KG1 (cell line): ENCODE results near the gene ATP5ME.
"Not testable (repeated sequence)": the region's sequence is repeated elsewhere in the genome, so short reads cannot be mapped to it uniquely, and the experiment has no call there.

ENCODE experiments used
- DNase-seq: peaks from one replicate; lab custom pipeline; 2025; lab: John Stamatoyannopoulos, UW

Gene ATP5ME

DNA sequence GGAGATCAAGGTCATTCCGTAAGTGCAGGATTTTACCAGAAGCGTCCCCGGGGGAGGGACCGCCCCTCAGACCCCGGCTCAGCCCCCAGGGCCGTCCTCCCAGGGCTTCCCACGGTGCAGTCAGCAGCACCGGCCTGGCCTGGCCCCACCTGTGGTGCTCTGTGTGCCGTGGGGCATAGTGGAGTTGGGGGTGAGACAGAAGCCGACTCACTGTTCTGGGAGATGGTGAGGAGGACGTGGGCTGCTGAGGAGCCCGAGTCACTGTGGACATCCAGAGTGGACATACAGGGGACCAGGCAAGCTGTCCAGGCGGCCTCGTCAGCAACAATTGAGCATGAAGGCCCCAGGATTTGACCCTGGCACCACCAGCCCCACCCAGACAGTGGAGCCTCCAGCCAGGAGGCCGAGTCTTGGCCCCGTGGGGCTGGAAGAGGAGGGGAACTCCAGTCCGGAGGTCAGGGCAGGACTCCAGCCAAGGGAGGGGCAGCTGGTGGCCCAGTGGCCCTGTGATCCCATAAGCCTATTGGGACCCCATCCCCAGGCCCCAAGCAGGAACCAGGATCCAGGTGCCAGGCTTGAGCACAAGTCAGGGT is 19.1 kb downstream of the ATP5ME start:
- no peak for DNase-seq

DNA sequence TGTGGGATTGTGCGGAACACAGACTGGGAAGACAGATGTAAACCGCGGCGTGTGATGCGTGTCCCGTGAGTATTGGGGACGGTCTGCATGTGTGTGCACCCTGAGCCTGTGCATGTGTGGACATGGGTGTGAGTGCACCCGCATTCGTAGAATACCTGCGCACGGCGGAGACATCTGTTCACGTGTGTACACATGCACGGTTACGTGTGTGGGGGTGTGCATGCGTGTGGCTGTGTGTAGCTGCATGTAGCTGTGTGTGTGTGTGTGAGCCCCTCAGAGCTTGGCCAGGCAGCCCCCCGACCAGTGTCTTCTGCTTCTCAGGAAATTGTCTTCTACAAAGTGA is 19.6 kb downstream of the ATP5ME start:
- no peak for DNase-seq

GRCh38 chr4:653831-654502 is 20.1 kb downstream of the ATP5ME start:
- no peak for DNase-seq

DNA sequence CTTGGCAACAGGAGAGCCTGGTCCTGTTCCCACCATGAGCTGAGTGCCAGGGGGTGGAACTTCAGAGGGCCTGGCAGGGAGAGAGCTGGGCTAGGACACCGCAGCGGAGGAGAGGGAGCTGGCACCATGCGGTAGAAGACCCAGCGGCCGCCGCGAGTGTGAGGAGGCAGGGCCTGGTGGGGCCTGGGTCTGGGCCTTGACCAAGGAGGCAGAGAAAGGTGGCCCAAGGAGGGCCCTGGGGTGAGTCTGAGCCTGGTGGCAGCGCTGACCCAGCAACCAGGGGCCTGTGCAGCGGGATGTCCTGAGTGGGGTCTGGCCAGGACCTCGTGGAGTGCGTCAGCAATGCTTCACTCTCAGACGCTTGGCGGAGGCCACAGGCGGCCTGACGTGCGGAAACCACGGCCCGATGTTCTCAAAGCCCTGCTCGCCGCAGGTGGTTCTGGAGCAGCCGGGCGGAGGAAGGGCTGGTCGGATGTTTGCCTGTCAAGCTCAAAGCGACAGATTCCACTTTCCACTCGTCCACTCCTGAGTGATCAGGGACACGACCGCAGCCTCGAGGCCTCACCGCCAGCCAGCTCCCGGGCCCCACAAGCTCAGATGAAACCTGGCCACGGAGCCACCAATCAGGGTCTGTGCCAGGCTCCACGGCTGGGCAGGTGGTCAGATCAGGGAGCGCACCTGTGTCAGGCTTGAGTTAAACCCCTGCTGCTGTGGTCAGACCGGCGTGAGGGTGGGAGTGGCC is 20.8 kb downstream of the ATP5ME start:
- no peak for DNase-seq

DNA sequence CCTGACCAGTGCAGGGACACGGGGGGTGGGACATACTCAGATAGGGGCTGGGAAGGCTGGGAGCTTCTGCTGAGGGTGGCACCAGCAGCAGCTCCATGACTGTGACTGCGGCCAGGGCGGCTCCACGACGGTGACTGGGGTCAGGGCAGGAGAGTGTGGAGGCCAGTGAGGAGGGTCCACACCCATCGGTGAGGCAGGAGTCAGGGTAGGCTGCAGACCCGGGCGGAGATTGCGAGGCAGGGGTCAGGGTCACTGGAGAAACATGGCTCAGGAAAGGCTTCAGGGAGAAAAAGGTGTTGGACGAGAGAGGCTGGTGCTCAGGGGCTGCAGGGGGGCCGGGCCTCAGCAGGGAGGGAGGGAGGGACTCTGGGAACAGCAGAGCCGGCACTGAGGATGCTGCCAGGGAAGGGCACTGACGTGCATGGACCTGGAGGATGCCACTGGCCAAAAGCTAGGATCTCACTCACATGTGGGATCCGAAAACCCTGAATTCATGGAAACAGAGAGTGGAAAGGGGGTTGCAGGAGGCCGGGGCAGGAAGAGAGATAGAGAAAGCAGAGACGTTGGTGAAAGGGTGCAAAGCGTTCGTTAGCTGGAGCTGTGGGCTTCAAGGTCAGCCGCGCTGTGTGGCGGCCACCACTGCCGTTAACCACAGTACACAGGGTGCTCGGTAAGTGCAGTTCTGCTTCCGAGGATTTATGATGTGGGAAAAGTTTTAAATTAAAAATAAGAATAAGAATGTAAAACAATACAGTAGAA is 22.0 kb downstream of the ATP5ME start:
- DNase-seq: no peak

- DNase-seq: no peak
Observed at GRCh38 chr4:650951-651883, 22.9 kb downstream of the ATP5ME start.

- no peak for DNase-seq
Observed at GRCh38 chr4:650461-650860, 23.6 kb downstream of the ATP5ME start.

GRCh38 chr4:649751-650310 is 24.2 kb downstream of the ATP5ME start:
- no peak for DNase-seq

DNA sequence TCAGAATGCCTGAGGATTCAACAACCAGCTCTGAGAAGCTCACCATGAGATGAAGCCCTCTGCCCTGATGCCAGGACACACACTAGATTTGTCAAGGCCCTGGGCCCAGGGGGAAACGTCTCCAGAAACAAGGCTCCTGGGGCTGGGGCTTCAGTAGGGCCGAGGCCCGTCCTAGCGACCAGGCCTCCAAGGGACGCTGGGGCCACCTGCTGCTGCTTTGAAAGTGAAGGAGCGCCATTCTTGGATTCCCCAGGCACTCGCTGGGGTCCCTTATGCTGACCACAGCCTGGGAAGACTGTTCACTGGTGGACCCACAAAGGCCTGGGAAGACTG is 24.8 kb downstream of the ATP5ME start:
- no peak for DNase-seq

DNA sequence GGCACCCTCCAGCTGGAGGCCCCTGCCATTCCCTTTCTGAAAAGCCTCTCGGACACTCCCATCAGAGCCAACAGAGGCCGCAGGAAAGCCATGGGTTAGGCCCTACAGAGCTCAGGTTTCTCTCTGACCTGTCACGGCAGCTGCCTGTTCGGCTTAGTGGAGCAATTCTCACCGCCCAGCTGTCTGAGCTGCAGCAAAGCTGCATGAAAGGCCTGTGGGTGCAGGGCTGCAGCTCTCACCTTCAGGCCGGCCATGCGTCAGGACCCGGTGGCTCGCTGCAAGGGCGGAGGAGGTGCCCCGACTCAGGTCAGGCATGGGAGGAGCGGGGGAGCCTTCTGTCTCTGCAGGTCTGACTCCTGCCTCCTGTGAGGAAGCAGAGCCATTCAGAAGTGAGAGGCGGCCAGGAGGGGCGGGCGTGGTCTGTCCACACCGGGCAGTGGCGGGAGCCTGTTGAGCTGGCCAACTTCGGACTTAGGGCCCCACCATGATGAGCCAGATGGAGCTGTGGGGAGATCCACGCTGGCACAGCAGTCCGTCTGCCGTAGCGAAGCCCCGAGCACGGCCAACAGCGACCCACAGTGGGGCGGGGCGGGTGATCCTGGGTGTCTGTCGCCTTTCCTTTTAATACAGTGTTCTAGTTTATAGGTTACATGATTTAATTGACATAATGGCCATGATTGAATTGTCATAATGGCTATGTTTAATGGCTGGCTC is 25.3 kb downstream of the ATP5ME start:
- no peak for DNase-seq

DNA sequence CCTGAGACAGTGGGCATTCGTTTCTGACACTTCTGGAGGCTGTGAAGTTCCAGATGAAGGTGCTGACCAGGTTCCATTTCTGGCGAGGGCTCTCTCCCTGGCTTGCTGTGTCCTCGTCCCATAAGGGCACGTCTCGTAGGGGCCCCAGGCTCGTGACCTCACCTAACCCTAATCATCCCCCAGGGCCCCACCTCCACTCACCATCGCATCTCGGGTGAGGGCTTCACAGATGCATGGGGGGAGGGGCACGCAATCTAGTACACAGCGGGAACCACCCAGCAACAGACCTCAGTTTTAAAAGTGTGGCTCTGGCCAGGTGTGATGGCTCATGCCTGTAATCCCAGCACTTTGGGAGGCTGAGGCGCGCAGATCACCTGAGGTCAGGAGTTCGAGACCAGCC is 26.6 kb downstream of the ATP5ME start:
- no peak for DNase-seq

DNA sequence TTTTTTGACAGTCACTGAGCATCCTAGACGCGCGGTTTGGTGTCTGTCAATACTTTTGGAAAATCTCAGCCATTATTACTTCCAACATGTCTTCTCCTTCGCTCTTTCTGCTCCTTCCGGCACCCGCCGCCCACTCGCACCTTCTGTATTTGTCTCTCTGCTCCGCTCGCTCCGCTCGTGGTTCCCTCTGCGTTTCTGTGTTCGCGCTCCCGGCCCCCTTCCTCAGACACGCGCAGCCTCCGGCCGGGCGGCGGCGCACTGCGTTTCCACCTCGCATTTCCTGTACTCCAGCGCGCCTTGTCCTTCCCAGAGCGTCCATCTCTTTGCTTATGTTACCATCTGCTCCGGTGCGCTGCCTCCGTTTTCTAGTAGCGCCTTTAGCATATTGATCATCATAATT is 27.6 kb downstream of the ATP5ME start:
- no peak for DNase-seq

DNA sequence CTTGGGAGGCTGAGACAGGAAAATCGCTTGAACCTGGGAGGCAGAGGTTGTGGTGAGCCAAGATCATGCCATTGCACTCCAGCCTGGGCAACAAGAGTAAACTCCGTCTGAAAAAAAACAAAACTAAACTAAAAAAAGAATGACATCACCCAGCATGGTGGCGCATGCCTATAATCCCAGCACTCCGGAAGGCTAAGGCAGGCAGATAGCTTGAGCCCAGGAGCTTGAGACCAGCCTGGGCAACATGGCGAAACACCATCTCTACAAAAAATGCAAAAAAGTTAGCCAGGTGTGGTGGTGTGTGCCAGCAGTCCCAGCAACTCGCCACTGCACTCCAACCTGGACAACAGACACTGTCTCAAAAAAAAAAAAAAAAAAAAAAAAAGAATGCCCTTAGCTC is 31.7 kb downstream of the ATP5ME start:
- DNase-seq: not testable (repeated sequence)

DNA sequence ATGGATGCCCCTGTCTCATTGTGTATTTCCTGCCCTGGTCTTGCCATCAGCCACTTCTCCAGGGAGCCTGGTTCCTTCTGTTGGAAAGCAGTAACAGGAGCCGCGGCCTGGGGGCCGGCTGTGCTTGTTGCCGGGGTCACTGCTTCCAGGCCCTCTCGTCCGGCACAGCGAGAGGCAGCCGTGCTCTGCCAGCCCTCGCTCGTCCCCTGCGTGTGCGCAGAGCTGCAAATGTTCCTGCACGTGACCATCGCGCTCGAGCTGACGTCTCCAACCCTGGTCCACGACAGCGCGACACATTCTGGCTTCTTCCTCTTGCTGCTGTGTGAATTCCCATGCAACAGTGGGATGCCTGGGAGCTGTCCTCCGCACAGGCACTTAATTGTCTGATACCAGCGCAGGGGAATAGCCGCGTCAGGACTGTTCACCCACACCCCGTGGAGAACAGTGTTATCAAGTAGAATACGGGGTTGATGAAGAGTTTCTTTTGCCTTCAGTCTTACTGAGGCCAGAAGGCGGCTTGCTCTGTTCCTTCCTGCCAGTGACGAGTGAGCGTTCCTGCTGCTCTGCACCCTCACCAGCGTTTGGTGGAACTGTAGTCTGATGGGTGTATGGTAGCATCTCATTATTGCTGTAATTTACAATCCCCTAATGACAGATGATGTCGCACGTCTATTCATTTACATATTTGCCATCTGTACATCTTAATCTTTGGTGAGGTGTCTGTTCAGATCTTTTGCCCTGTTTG is 36.4 kb downstream of the ATP5ME start:
- no peak for DNase-seq

- DNase-seq: no peak
Observed at GRCh38 chr4:636628-637159, 37.4 kb downstream of the ATP5ME start.

DNA sequence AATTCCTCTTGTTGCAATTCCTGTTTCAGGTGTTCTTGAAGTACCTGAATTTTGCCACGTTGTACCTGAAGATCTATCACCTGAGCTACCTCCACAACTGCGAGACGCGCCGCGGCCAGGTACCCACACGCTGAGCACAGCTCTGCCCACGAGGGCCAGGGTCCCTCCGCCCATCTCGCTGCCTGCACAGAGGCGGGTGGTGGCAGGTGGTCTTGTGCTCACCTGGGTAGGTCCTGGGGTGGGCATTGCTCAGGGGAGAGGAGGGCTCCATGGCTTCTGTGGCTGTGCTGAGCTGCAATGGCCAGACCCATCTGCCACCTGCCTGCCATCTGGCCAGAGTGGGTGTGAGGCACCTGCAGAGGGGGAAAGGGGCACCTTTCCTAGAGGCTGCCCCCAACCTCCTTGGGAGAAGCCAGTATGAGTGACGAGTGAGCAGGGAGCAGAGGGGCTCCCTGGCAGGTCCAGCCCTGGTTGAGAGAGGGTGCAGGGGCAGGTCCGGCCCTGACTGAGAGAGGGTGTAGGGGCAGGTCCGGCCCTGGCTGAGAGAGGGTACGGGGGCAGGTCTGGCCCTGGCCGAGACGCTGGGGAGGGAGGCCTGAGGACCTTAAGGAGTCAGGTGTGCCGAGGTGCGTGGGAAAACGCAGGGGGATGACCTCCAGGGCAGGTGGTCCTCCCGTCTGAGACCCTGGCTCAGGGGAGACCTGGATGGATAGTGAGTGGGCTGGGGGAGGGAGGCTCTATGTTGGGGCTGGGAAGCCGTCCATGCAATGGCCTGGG is 38.0 kb downstream of the ATP5ME start:
- no peak for DNase-seq

- not testable (repeated sequence) for DNase-seq
Observed at GRCh38 chr4:635066-635835, 38.8 kb downstream of the ATP5ME start.

GRCh38 chr4:634599-634985 is 39.5 kb downstream of the ATP5ME start:
- no peak for DNase-seq
